D341Med (cell line): ENCODE measurements around the gene REXO1.
A peak's percentile ranks its signal among the peaks of the same experiment; 100 is the strongest.

ENCODE experiments used
- DNase-seq: peaks from one replicate; pipeline ENCODE4 v3.0.0; 2012; ENCODE audit warnings: low spot score

Gene REXO1

GRCh38 chr19:1847684-1848398, 442 bp downstream of the REXO1 start:
- DNase-seq: no peak

- DNase-seq: no peak
Measured at GRCh38 chr19:1847348-1847683, 967 bp downstream of the REXO1 start.

GRCh38 chr19:1846517-1847204, 1.6 kb downstream of the REXO1 start:
- DNase-seq: no peak

GRCh38 chr19:1845642-1846041, 2.6 kb downstream of the REXO1 start:
- no peak for DNase-seq

GRCh38 chr19:1845125-1845515, 3.2 kb downstream of the REXO1 start:
- DNase-seq: no peak

- no peak for DNase-seq
Measured at GRCh38 chr19:1844513-1845124, 3.7 kb downstream of the REXO1 start.

GRCh38 chr19:1843646-1844394, 4.5 kb downstream of the REXO1 start:
- no peak for DNase-seq

GRCh38 chr19:1843116-1843515, 5.2 kb downstream of the REXO1 start:
- DNase-seq: no peak

GRCh38 chr19:1841209-1841924, 6.9 kb downstream of the REXO1 start:
- no peak for DNase-seq

- no peak for DNase-seq
Measured at GRCh38 chr19:1840541-1841115, 7.7 kb downstream of the REXO1 start.

- DNase-seq: no peak
Measured at GRCh38 chr19:1839658-1840540, 8.4 kb downstream of the REXO1 start.

GRCh38 chr19:1837625-1838105, 10.6 kb downstream of the REXO1 start:
- DNase-seq: peak; percentile 90

GRCh38 chr19:1837222-1837565, 11.1 kb downstream of the REXO1 start:
- no peak for DNase-seq

- DNase-seq: no peak
Measured at GRCh38 chr19:1836458-1837221, 11.6 kb downstream of the REXO1 start.

GRCh38 chr19:1833540-1833939, 14.7 kb downstream of the REXO1 start:
- no peak for DNase-seq

- DNase-seq: no peak
Measured at GRCh38 chr19:1832046-1832663, 16.1 kb downstream of the REXO1 start.

GRCh38 chr19:1830978-1831377, 17.3 kb downstream of the REXO1 start:
- no peak for DNase-seq

GRCh38 chr19:1830568-1830967, 17.7 kb downstream of the REXO1 start:
- DNase-seq: no peak

GRCh38 chr19:1829958-1830357, 18.3 kb downstream of the REXO1 start:
- no peak for DNase-seq
